Heart right ventricle (tissue), 16 donors: Measurements from ENCODE around the gene KIF2A. TPM values are rescaled to one million over a fixed set of nuclear protein-coding genes. Genes with fewer than 3 reads are reported as not detected.
A peak's percentile ranks its signal among the peaks of the same experiment; 100 is the strongest.

ENCODE experiments used
- ATAC-seq, 8 donors: fragments of 200-7000 bp; cut with Tn5 transposase; one replicate each; pipeline ENCODE4 v1.9.1; 2020; ENCODE audit warnings: mild to moderate bottlenecking in 8 of 8, moderate library complexity in 8 of 8, moderate number of reproducible peaks in 1 of 8
- DNase-seq, 2 donors: peaks; one replicate each; pipeline ENCODE4 v3.0.0-alpha.2; 2020
- H3K27ac ChIP-seq, 10 donors: fragments of 200-600 bp; sonication (generic) in 2 of 10; one replicate each; pipeline versions ENCODE4 v1.5.0 to v1.8.0; 2020 to 2022; ENCODE audit warnings: mild to moderate bottlenecking in 3 of 10
- H3K27me3 ChIP-seq, 7 donors: fragments of 200-600 bp; one replicate each; pipeline ENCODE4 v1.8.0; 2021 to 2022; ENCODE audit warnings: mild to moderate bottlenecking in 2 of 7
- H3K36me3 ChIP-seq, 9 donors: fragments of 200-600 bp; sonication (generic) in 1 of 9; one replicate each; pipeline versions ENCODE4 v1.5.0 to v1.8.0; 2020 to 2022; ENCODE audit warnings: mild to moderate bottlenecking in 2 of 9
- H3K4me1 ChIP-seq, 9 donors: fragments of 200-600 bp; sonication (generic) in 1 of 9; one replicate each; pipeline versions ENCODE4 v1.5.0 to v1.8.0; 2020 to 2022; ENCODE audit warnings: mild to moderate bottlenecking in 4 of 9
- H3K4me3 ChIP-seq, 10 donors: fragments of 200-600 bp; sonication (generic) in 2 of 10; one replicate each; pipeline versions ENCODE4 v1.5.0 to v1.8.0; 2020 to 2022; ENCODE audit warnings: mild to moderate bottlenecking in 7 of 10, moderate library complexity in 2 of 10
- H3K9me3 ChIP-seq, 11 donors: fragments of 200-600 bp in 10 of 11; sonication (generic) in 2 of 11; one replicate each; pipeline versions ENCODE4 v1.5.0 to v1.8.0; 2013 to 2022; ENCODE audit warnings: mild to moderate bottlenecking in 2 of 11, control low read depth in 1 of 11, moderate library complexity in 1 of 11
- CTCF ChIP-seq, 9 donors: fragments of 200-600 bp; sonication (generic) in 2 of 9; IDR thresholded peaks; one replicate each; pipeline versions ENCODE4 v1.5.0 to v1.8.0; 2021 to 2022; ENCODE audit warnings: antibody characterized with exemption in 9 of 9, mild to moderate bottlenecking in 5 of 9, moderate library complexity in 1 of 9
- WGBS, 2 donors: extraction: QIAGEN DNeasy Blood & Tissue Kit; methylation state at CpG; one replicate each; pipeline ENCODE4 v1.1.7; 2013; ENCODE audit warnings: inconsistent platforms in 1 of 2; 5-methylcytosine and 5-hydroxymethylcytosine counted together
- intact Hi-C, 10 donors: fragments of 100-400 bp; cut with DNase I; formaldehyde crosslinking; loops; one replicate each; pipeline versions ENCODE4 v1.11.1 to v1.14.2; 2022
- polyA plus RNA-seq, 2 donors: library from polyadenylated mRNA; stranded (reverse); fragments of 200-250 nt; gene quantifications; one replicate each; pipeline ENCODE4 v1.2.3, GENCODE V29; 2013
- total RNA-seq, 10 donors: library from RNA; stranded (reverse); fragmentation: NEBNext Ultra II Directional in 3 of 10; extraction: Animal tissue kit (Norgen Biotek cat#: 25700) in 3 of 10; gene quantifications; one replicate each; pipeline versions ENCODE4 v1.2.1 to v1.2.4, GENCODE V29; 2021 to 2023
- donor health status: Arrhythmogenic right ventricular cardiomyopathy.
- donor health status: ischemic (EF 13 %, LVEDD 7.1; RV severe dilation, severe dysfunction).
- donor health status: healthy with polysubstance abuse.
- donor health status: DM: no; HTN: yes; CAD: no.
- donor health status: DM: no; HTN: no; CAD: no.
- donor health status: ischemic (EF 25% LVEDD 6.9; RV normal size, moderate dysfunction).
- donor health status: ischemic (EF 25% LVEDD 5.7; RV mildly dilated, moderate dysfunction).
- donor health status: healthy.
- donor health status: DM: yes; HTN: yes; CAD: no.
- donor health status: Ischemic cardiomyopathy.
- donor health status: ischemic (EF 35%, LVEDD 5.7; RV mildly dilated, moderate dysfunction).
- donor health status: nonischemic (EF 11% LVEDD 7.7; RV severe dilation, severe dysfunction).
- donor health status: DM: yes; HTN: yes; CAD: no.
- donor health status: PGD.
- donor health status: ischemic (EF 29% LVEDD 5.4; RV normal size, mild dysfunction).
- donor health status: nonischemic (EF 23%, LVEDD 6.1; RV moderate dilation, normal function).

Gene KIF2A
- total and polyA plus RNA-seq, 12 donors: 1.5 to 17.1 (median 11.1) TPM

- no peak for TF ChIP-seq CTCF (IDR thresholded peaks at IDR 0.05)
- H3K27me3 ChIP-seq: no peaks in the 10 kb centered on the region
- peaks cover 4 to 44% (median 13%) of the 10 kb centered on the region in 9 donors for H3K4me1 ChIP-seq
- 50 to 68% methylated on average over 4 of the region's 4 CpGs for WGBS, 2 donors
- no peaks in the 10 kb centered on the region for H3K9me3 ChIP-seq
- peak overlapping the region in 7 of 10 donors; percentile 25 to 81 (median 63) for H3K27ac ChIP-seq
- ATAC-seq (peak in 7 of 8 donors; percentile 31 to 87 (median 79)), DNase-seq (no peak)
- H3K36me3 ChIP-seq: peaks cover 0 to 3% (median 0%) of the 10 kb centered on the region in 9 donors
- intact Hi-C loops: no loop called here
- H3K4me3 ChIP-seq: no peak overlapping the region
Observed at GRCh38 chr5:62418462-62419076, 112.6 kb downstream of the KIF2A start.

- no peaks in the 10 kb centered on the region for H3K9me3 ChIP-seq
- WGBS, 2 donors: 99 to 100% methylated on average over 3 of the region's 3 CpGs
- ATAC-seq: no peak
- peaks cover 0 to 3% (median 0%) of the 10 kb centered on the region in 9 donors for H3K36me3 ChIP-seq
- no peak for DNase-seq
- no peaks in the 10 kb centered on the region for H3K27me3 ChIP-seq
- H3K27ac ChIP-seq: peak overlapping the region in 3 of 10 donors; percentile 65 to 81 (median 71)
- intact Hi-C loops: no loop called here
- H3K4me3 ChIP-seq: no peak overlapping the region
- no peak for TF ChIP-seq CTCF (IDR thresholded peaks at IDR 0.05)
- peaks cover 0 to 35% (median 5%) of the 10 kb centered on the region in 9 donors for H3K4me1 ChIP-seq
Observed at GRCh38 chr5:62419609-62420008, 113.6 kb downstream of the KIF2A start.

GRCh38 chr5:62421414-62421813 is 115.4 kb downstream of the KIF2A start:
- intact Hi-C loops: no loop called here
- no peak for TF ChIP-seq CTCF (IDR thresholded peaks at IDR 0.05)
- no peak for DNase-seq
- no peaks in the 10 kb centered on the region for H3K9me3 ChIP-seq
- H3K27me3 ChIP-seq: no peaks in the 10 kb centered on the region
- H3K4me1 ChIP-seq: peaks cover 0 to 29% (median 5%) of the 10 kb centered on the region in 9 donors
- H3K4me3 ChIP-seq: no peak overlapping the region
- no peak for ATAC-seq
- peaks cover 0 to 3% (median 0%) of the 10 kb centered on the region in 9 donors for H3K36me3 ChIP-seq
- 75 to 86% methylated on average over 1 of the region's 1 CpG for WGBS, 2 donors
- peak overlapping the region in 2 of 10 donors; percentile 1 to 2 for H3K27ac ChIP-seq

GRCh38 chr5:62424763-62425162 is 118.8 kb downstream of the KIF2A start:
- no peak overlapping the region for H3K4me3 ChIP-seq
- no peak for ATAC-seq
- intact Hi-C loops: no loop called here
- 97 to 98% methylated on average over 1 of the region's 1 CpG for WGBS, 2 donors
- no peaks in the 10 kb centered on the region for H3K9me3 ChIP-seq
- TF ChIP-seq CTCF (IDR thresholded peaks at IDR 0.05): no peak
- H3K27ac ChIP-seq: no peak overlapping the region
- peaks cover 0 to 15% (median 4%) of the 10 kb centered on the region in 9 donors for H3K4me1 ChIP-seq
- no peaks in the 10 kb centered on the region for H3K27me3 ChIP-seq
- H3K36me3 ChIP-seq: no peaks in the 10 kb centered on the region
- DNase-seq: no peak
